Measurements from ENCODE around the gene SLC11A2. TPM values are rescaled to one million over a fixed set of nuclear protein-coding genes. Genes with fewer than 3 reads are reported as not detected.

Gene SLC11A2
- polyA plus RNA-seq (2012; ENCODE audit: insufficient read depth, insufficient read length, low read depth) = 29.9 TPM

DNA sequence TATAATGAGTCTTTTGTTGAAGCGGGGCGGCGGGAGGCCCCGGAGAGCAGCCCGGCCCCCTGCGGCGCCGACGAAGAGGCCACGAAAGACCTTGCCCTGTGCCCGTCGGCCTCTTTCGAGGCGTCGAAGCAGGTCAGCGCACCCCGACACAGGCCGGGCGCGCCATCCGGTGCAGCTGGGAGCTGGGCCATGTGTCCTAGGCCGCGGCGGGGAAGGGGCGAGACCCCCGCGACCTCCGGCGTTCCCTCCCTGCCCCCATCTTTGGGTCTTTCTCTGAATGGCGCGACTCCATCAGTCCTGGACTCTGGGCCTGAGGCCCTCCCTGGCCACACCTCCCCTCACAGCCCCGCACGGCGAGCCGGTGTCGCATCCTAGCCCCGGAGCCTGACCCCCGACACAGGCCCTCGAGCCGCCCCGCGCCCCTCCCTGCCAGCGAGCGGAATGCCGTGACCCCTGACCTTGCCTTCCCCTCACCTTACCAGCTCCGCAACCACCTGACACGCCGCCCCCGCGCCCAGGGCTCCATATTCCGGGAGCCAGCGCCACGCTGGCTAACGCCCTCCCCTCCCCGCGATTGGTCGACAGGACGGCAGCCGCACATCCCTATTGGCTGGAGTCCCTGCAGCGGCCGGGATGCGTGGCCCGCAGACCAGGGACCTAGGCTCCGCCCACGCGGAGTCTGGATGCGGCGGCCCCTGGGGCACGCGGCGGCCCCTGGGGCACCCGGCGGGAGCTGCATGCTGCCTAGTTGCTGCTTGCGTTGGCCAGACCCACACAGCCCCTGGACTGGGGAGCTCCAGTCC, at the start of gene SLC11A2:
Gene SLC11A2 (minus strand): TSS at position 549 of the 803 bp plus-strand sequence. CDS start 15,656 bp downstream, outside the sequence.
- Histone ChIP-seq H3K9me3 (no peaks in the 10 kb centered on the region), H3K4me3 (ENCODE audit: low read depth, low read length) (peak within 1 kb of the TSS; percentile 79), H3K4me1 (peaks cover 6% of the 10 kb centered on the region; the same call in 1 of the 2 replicates), H3K27me3 (no peaks in the 10 kb centered on the region), H3K36me3 (no peaks in the 10 kb centered on the region; the same call in none of the 2 replicates)
- TF ChIP-seq, protein P1, sequence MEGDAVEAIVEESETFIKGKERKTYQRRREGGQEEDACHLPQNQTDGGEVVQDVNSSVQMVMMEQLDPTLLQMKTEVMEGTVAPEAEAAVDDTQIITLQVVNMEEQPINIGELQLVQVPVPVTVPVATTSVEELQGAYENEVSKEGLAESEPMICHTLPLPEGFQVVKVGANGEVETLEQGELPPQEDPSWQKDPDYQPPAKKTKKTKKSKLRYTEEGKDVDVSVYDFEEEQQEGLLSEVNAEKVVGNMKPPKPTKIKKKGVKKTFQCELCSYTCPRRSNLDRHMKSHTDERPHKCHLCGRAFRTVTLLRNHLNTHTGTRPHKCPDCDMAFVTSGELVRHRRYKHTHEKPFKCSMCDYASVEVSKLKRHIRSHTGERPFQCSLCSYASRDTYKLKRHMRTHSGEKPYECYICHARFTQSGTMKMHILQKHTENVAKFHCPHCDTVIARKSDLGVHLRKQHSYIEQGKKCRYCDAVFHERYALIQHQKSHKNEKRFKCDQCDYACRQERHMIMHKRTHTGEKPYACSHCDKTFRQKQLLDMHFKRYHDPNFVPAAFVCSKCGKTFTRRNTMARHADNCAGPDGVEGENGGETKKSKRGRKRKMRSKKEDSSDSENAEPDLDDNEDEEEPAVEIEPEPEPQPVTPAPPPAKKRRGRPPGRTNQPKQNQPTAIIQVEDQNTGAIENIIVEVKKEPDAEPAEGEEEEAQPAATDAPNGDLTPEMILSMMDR (IDR thresholded peaks at IDR 0.05; ENCODE audit: low read depth, low read length) = 0 out of 2 replicates have a peak, but pooled peaks have one; percentile 18
- DNase-seq = peak; percentile 98

DNA sequence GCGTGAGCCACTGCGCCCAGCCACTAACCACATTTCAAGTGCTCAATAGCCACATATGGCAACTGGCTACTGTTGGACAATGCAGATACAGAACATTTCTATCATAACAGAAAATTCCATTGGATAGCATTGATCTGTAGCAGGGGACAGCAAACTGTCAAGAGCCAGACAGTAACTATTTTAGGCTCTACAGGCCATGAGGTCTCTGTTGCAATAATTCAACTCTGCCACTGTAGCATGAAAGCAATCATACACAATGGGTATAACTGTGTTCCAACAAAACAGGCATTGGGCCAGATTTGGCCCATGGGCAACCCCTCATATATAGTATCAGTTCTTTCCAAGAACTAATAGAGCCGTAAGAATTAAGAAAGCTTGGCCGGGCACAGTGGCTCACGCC, 49.2 kb upstream of the SLC11A2 start:
- peaks cover 2% of the 10 kb centered on the region; the same call in 1 of the 2 replicates for H3K4me1 ChIP-seq
- TF ChIP-seq, protein P1 (IDR thresholded peaks at IDR 0.05; ENCODE audit: low read depth, low read length) = no peak

DNA sequence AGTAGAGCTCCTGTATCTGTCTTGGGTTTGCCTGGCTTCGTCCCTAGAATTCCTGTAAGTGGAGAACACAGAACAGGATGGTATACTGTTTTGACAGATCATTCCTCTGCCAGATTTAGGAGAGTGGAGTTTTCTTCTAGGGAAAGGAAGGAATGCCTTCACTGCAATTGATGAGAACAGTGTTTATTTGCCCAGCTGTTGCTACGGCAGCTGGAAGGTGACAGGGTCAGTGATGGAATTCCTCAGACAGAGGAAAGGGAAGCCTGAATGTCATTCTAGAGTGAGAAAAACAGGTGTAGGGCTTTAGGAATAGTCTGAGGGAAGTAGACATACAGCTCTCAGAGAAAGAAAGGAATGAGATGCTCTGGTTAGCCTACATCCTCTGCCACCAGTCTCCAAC, 45.5 kb upstream of the SLC11A2 start:
- peaks cover 40% of the 10 kb centered on the region for H3K36me3 ChIP-seq
- TF ChIP-seq, protein P1 (IDR thresholded peaks at IDR 0.05; ENCODE audit: low read depth, low read length) = no peak

More for the DNA sequence above, 49.2 kb upstream of the SLC11A2 start:
- Histone ChIP-seq H3K4me3 (ENCODE audit: low read depth, low read length) (no peak overlapping the region), H3K27me3 (no peaks in the 10 kb centered on the region), H3K36me3 (peaks cover 26% of the 10 kb centered on the region), H3K9me3 (no peaks in the 10 kb centered on the region)
- no peak for DNase-seq

DNA sequence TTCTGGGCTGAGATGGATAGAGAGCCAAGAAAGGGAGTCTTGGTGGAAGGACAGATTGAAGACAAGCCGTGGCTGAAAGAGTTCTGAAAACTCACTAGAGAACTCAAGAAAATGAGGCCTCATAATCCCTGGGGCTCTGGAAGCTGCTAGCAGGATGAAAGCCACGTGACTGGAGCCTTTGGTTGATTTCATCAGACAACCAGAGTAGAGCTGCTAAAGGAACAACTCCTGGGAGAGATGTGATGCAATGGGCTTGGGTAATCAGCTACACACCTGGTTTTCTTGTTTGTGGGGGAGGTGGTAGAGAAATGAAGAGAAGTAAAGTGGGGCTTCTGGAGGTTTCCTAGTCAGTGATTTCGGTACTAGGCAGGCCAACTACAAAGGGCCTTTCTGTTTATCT, 43.8 kb upstream of the SLC11A2 start:
- no peak overlapping the region for H3K4me3 ChIP-seq (ENCODE audit: low read depth, low read length)
- H3K9me3 ChIP-seq = no peaks in the 10 kb centered on the region
- H3K36me3 ChIP-seq = peaks cover 51% of the 10 kb centered on the region
- H3K27me3 ChIP-seq = no peaks in the 10 kb centered on the region
- DNase-seq = no peak
- H3K4me1 ChIP-seq = peaks cover 6% of the 10 kb centered on the region
- TF ChIP-seq, protein P1 (IDR thresholded peaks at IDR 0.05; ENCODE audit: low read depth, low read length) = no peak

More for the DNA sequence above, 45.5 kb upstream of the SLC11A2 start:
- H3K4me3 ChIP-seq (ENCODE audit: low read depth, low read length) = no peak overlapping the region
- peaks cover 6% of the 10 kb centered on the region for H3K4me1 ChIP-seq
- no peaks in the 10 kb centered on the region for H3K9me3 ChIP-seq
- H3K27me3 ChIP-seq = no peaks in the 10 kb centered on the region
- no peak for DNase-seq

DNA sequence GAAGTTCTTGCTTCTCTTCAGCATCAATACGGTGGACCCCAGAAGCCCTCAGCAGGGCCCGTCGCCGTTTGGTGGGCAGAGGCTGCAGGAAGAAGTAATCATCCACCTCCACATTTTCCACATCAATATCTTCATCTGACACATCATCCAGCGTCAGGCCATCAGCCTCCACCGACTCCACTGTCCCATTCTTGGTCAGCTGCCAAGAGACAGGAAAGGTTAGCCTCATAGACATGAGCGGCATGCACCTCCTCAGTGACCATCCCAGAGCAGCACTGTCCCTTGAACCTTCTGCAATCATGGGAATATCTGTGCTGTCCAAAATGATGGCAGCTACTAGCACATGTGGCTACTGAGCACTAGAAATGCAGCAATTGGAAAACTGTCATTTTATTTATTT, 41.6 kb upstream of the SLC11A2 start:
- Histone ChIP-seq H3K4me1 (peaks cover 6% of the 10 kb centered on the region), H3K36me3 (peaks cover 50% of the 10 kb centered on the region), H3K4me3 (ENCODE audit: low read depth, low read length) (no peak overlapping the region), H3K27me3 (no peaks in the 10 kb centered on the region), H3K9me3 (no peaks in the 10 kb centered on the region)
- TF ChIP-seq, protein P1 (IDR thresholded peaks at IDR 0.05; ENCODE audit: low read depth, low read length) = no peak
- no peak for DNase-seq

DNA sequence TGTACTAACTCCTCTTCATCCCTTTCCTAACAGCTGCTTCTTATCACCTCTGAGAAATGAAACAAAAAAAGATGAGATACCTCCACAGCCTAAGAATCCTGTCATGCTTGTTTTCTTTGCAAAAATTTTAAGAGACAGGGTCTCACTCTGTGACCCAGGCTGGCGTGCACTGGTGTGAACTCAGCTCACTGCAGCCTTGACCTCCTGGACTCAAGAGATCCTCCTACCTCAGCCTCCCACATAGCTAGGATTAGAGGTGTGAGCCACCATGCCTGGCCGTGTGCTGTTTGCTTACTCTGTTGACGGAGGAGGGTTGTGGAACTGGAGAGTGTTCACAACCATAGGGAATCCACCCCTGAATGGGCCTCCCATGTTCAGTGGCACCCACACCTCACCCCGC, 41.0 kb upstream of the SLC11A2 start:
- Histone ChIP-seq H3K9me3 (no peaks in the 10 kb centered on the region), H3K27me3 (no peaks in the 10 kb centered on the region), H3K36me3 (peaks cover 52% of the 10 kb centered on the region), H3K4me3 (ENCODE audit: low read depth, low read length) (no peak overlapping the region), H3K4me1 (peaks cover 6% of the 10 kb centered on the region)
- no peak for DNase-seq
- TF ChIP-seq, protein P1 (IDR thresholded peaks at IDR 0.05; ENCODE audit: low read depth, low read length) = no peak

Measured in BE2C (cell line).